Endothelial cell of umbilical vein (primary cell): Measurements from ENCODE around the gene TFDP3. TPM values are rescaled to one million over a fixed set of nuclear protein-coding genes. Genes with fewer than 3 reads are reported as not detected.

Source experiments
- BruUV-seq: library from RNA; stranded (reverse); fragments of 400-500 nt; replicated peaks from 2 replicates; lab custom pipeline; 2021; lab: Mats Ljungman, UMichigan
- CTCF ChIA-PET: fragments of 300-600, 350-600 bp; sonication (Branson Sonifier 250); formaldehyde crosslinking; loops from one replicate; lab custom pipeline; 2021; ENCODE audit warnings: antibody characterized with exemption, inconsistent platforms; lab: Charles Lee
- POLR2A ChIA-PET: fragments of 300-600, 350-600 bp; sonication (Branson Sonifier 250); formaldehyde crosslinking; loops from one replicate; lab custom pipeline; 2021; ENCODE audit warnings: antibody characterized with exemption, inconsistent platforms; lab: Charles Lee
- DNase-seq: peaks from one replicate; pipeline ENCODE4 v3.0.0-alpha.2; 2011; ENCODE audit warnings: low read depth, low spot score
- FAIRE-seq: peaks from 2 replicates; lab custom pipeline; 2011; peaks lifted over from hg19 to GRCh38; lab: Jason Lieb, UNC
- H2AFZ ChIP-seq: 2 replicates; pipeline ENCODE4 v1.6.0; 2012; ENCODE audit warnings: low read depth, low read length, control low read depth, inconsistent platforms
- H3K27ac ChIP-seq: 2 replicates; pipeline ENCODE4 v1.5.1; 2011; ENCODE audit warnings: low read depth, mild to moderate bottlenecking, control low read depth, low read length, moderate library complexity; ENCODE audit not compliant: insufficient read depth
- H3K27me3 ChIP-seq, 2 experiments: 2 replicates each; pipeline versions ENCODE4 v1.6.0 to v1.6.1; 2011; ENCODE audit warnings: low read length in 2 of 2, mixed read lengths in 1 of 2; ENCODE audit not compliant: control insufficient read depth in 2 of 2, insufficient read depth in 2 of 2
- H3K36me3 ChIP-seq, 2 experiments: 2 replicates in 1 of 2; 3 replicates in 1 of 2; pipeline ENCODE4 v1.5.1; 2011; ENCODE audit warnings: low read length in 2 of 2, mild to moderate bottlenecking in 1 of 2, moderate library complexity in 1 of 2; ENCODE audit not compliant: control insufficient read depth in 2 of 2, insufficient read depth in 2 of 2; ENCODE audit errors: extremely low read depth in 1 of 2
- H3K4me1 ChIP-seq: 3 replicates; pipeline ENCODE4 v1.5.1; 2011; ENCODE audit warnings: mild to moderate bottlenecking, low read length; ENCODE audit not compliant: control insufficient read depth, insufficient read depth; ENCODE audit errors: extremely low read depth
- H3K4me2 ChIP-seq: 2 replicates; pipeline ENCODE4 v1.6.1; 2011; ENCODE audit warnings: low read length, control low read depth, mixed read lengths; ENCODE audit not compliant: insufficient read depth
- H3K4me3 ChIP-seq, 3 experiments: fragments of 200-600 bp in 1 of 3; sonication (generic), shearing (Covaris generic) in 1 of 3; replicated peaks in 1 of 3; 2 replicates each; pipeline ENCODE4 v1.5.1; 2011 to 2016; ENCODE audit warnings: control low read depth in 3 of 3, low read length in 3 of 3, mild to moderate bottlenecking in 2 of 3, inconsistent platforms in 1 of 3, low read depth in 1 of 3, moderate library complexity in 1 of 3; ENCODE audit not compliant: insufficient read depth in 1 of 3
- H3K79me2 ChIP-seq: 2 replicates; pipeline ENCODE4 v1.6.0; 2012; ENCODE audit warnings: low read length, inconsistent platforms; ENCODE audit not compliant: control insufficient read depth, insufficient read depth
- H3K9ac ChIP-seq: replicated peaks from 2 replicates; pipeline ENCODE3; 2011; ENCODE audit warnings: low read length, control low read depth; ENCODE audit not compliant: insufficient read depth; ENCODE audit errors: extremely low read depth
- H3K9me1 ChIP-seq: replicated peaks from 3 replicates; pipeline ENCODE4 v1.6.0; 2011; ENCODE audit warnings: mild to moderate bottlenecking, low read length; ENCODE audit not compliant: control insufficient read depth, insufficient read depth; ENCODE audit errors: extremely low read depth
- H3K9me3 ChIP-seq: replicated peaks from 2 replicates; pipeline ENCODE4 v1.5.1; 2012; ENCODE audit warnings: low read length, inconsistent platforms; ENCODE audit not compliant: control insufficient read depth, insufficient read depth
- H4K20me1 ChIP-seq: replicated peaks from 2 replicates; pipeline ENCODE3; 2011; ENCODE audit warnings: mild to moderate bottlenecking, low read length; ENCODE audit not compliant: control insufficient read depth, insufficient read depth; ENCODE audit errors: extremely low read depth
- EZH2 ChIP-seq: IDR thresholded peaks from 2 replicates; pipeline ENCODE4 v1.6.1; 2012; ENCODE audit warnings: borderline replicate concordance, low read depth, mild to moderate bottlenecking, moderate library complexity, low read length, inconsistent platforms; ENCODE audit not compliant: severe bottlenecking
- FOS ChIP-seq: IDR thresholded peaks from 2 replicates; pipeline ENCODE4 v1.6.1; 2011; ENCODE audit warnings: mild to moderate bottlenecking, low read length, moderate library complexity, borderline replicate concordance; ENCODE audit not compliant: insufficient read depth
- GATA2 ChIP-seq: IDR thresholded peaks from 2 replicates; pipeline ENCODE4 v1.7.0; 2011; ENCODE audit warnings: low read depth, mild to moderate bottlenecking, moderate library complexity, mixed read lengths, low read length; ENCODE audit not compliant: insufficient read length, insufficient read depth
- JUN ChIP-seq: IDR thresholded peaks from 2 replicates; pipeline ENCODE4 v1.6.1; 2011; ENCODE audit warnings: borderline replicate concordance, low read depth; ENCODE audit not compliant: insufficient read length, insufficient read depth
- MAX ChIP-seq: IDR thresholded peaks from 2 replicates; pipeline ENCODE4 v1.6.1; 2011; ENCODE audit not compliant: insufficient read depth, insufficient read length
- MYC ChIP-seq: IDR thresholded peaks from one replicate; pipeline ENCODE4 v1.6.1; 2011; ENCODE audit warnings: mild to moderate bottlenecking, low read depth, low read length
- POLR2A ChIP-seq: IDR thresholded peaks from 2 replicates; pipeline ENCODE4 v1.6.1; 2012; ENCODE audit warnings: low read depth, mild to moderate bottlenecking, control low read depth, low read length
- POLR2AphosphoS5 ChIP-seq: IDR thresholded peaks from 2 replicates; pipeline ENCODE4 v1.6.1; 2012; ENCODE audit warnings: low read depth, mild to moderate bottlenecking, control low read depth, low read length, moderate library complexity; ENCODE audit not compliant: insufficient read depth
- dilution Hi-C: fragments of 300-500 bp; cut with MboI; formaldehyde crosslinking; loops from one replicate; pipeline ENCODE4 v1.15.0; 2019; ENCODE audit warnings: low sequenced_read_pairs; ENCODE audit not compliant: extremely low pct_ligation_motif_present
- intact Hi-C: fragments of 100-400 bp; cut with micrococcal nuclease; formaldehyde crosslinking; loops from one replicate; pipeline ENCODE4 v1.10.0; 2022
- polyA plus RNA-seq, 4 experiments: library from polyadenylated mRNA; depleted of rRNA in 3 of 4; stranded (reverse) in 3 of 4; unstranded in 1 of 4; fragments of >200 nt; gene quantifications; 2 replicates each; pipeline versions ENCODE4 v1.2.1 to v1.2.3, GENCODE V29; 2011 to 2012; ENCODE audit warnings: missing spikeins in 1 of 4
- total RNA-seq: library from RNA; stranded (reverse); gene quantifications from 2 replicates; pipeline ENCODE4 v1.2.3, GENCODE V29; 2021
- TF ChIP-seq, protein P1 (sequence below), 2 donors: IDR thresholded peaks; 1 replicate in 1 of 2; 2 replicates in 1 of 2; pipeline ENCODE4 v1.5.1; 2011; ENCODE audit warnings: low read length in 2 of 2, mild to moderate bottlenecking in 2 of 2, moderate library complexity in 2 of 2, control low read depth in 1 of 2, inconsistent platforms in 1 of 2, low read depth in 1 of 2; ENCODE audit not compliant: insufficient read depth in 1 of 2; ENCODE audit errors: extremely low read depth in 1 of 2

TFDP3 gene
- total and polyA plus RNA-seq, 2 donors (not counting 3 experiments of a cell fraction or from before 2014, with no cell fraction given) = not detected

GRCh38 chrX:133175162-133175561, 43.0 kb downstream of the TFDP3 start:
- dilution Hi-C loops = no loop called here
- POLR2A ChIA-PET = no interaction called here
- no peak for FAIRE-seq

More at GRCh38 chrX:133175162-133175561, 43.0 kb downstream of the TFDP3 start:
- H3K9me1 ChIP-seq = no peaks in the 10 kb centered on the region
- H3K36me3 ChIP-seq = no peaks in the 10 kb centered on the region
- no peaks in the 10 kb centered on the region for H4K20me1 ChIP-seq
- CTCF ChIA-PET = no interaction called here
- H3K79me2 ChIP-seq = no peaks in the 10 kb centered on the region
- H3K27ac ChIP-seq = no peak overlapping the region
- no peaks in the 10 kb centered on the region for H3K9me3 ChIP-seq
- no TSS peak for BruUV-seq
- DNase-seq = no peak
- no peak overlapping the region for H3K4me3 ChIP-seq
- no peak overlapping the region for H3K9ac ChIP-seq
- H2AFZ ChIP-seq = no peak overlapping the region
- no peak for TF ChIP-seq MAX
- TF ChIP-seq, protein P1, sequence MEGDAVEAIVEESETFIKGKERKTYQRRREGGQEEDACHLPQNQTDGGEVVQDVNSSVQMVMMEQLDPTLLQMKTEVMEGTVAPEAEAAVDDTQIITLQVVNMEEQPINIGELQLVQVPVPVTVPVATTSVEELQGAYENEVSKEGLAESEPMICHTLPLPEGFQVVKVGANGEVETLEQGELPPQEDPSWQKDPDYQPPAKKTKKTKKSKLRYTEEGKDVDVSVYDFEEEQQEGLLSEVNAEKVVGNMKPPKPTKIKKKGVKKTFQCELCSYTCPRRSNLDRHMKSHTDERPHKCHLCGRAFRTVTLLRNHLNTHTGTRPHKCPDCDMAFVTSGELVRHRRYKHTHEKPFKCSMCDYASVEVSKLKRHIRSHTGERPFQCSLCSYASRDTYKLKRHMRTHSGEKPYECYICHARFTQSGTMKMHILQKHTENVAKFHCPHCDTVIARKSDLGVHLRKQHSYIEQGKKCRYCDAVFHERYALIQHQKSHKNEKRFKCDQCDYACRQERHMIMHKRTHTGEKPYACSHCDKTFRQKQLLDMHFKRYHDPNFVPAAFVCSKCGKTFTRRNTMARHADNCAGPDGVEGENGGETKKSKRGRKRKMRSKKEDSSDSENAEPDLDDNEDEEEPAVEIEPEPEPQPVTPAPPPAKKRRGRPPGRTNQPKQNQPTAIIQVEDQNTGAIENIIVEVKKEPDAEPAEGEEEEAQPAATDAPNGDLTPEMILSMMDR (IDR thresholded peaks at IDR 0.05; ENCODE audit: extremely low read depth in 1 of 2, insufficient read depth in 1 of 2, low read depth in 1 of 2, low read length in 2 of 2) = no peak
- no peak for TF ChIP-seq GATA2
- no peak for TF ChIP-seq POLR2AphosphoS5
- TF ChIP-seq MYC = no peak
- no peak for TF ChIP-seq POLR2A
- TF ChIP-seq EZH2 = no peak
- no peak for TF ChIP-seq FOS
- TF ChIP-seq JUN = no peak
- intact Hi-C loops = loop anchor here (10.0 kb wide), 1 partner anchor 170 kb away; no protein-coding TSS in a partner anchor
- no peak overlapping the region for H3K4me2 ChIP-seq
- no peaks in the 10 kb centered on the region for H3K27me3 ChIP-seq
- H3K4me1 ChIP-seq = no peaks in the 10 kb centered on the region
